Activated CD8-positive, alpha-beta memory T cell treated with anti-CD3 and anti-CD28 coated beads for 1 hour (primary cell): ENCODE results near the gene ARHGEF38.

ENCODE experiments used
- DNase-seq, 2 donors: peaks; one replicate each; pipeline ENCODE4 v3.0.0-alpha.2; 2020; ENCODE audit warnings: low read depth in 1 of 2; ENCODE audit errors: extremely low read depth in 1 of 2

Gene ARHGEF38

DNA sequence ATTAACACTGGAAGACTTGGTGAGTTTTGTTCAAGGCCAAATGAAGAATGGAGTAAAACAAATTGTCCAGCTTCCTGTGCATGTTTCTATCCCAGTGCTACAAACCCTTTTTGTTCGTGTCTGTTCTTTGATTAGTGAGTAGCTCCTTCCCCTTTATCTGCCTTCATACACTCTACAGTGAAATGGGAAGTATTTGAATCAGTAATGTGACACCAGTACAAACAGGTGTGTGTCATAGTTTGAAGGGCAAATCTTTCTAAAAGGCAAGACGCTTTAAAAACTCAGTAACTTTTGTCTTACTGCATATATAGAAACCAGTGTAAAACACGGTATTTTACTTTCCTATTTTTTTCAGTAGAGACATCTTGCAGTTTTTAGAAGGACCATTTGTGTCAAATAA, 5.9 kb downstream of the ARHGEF38 start:
- no peak for DNase-seq

DNA sequence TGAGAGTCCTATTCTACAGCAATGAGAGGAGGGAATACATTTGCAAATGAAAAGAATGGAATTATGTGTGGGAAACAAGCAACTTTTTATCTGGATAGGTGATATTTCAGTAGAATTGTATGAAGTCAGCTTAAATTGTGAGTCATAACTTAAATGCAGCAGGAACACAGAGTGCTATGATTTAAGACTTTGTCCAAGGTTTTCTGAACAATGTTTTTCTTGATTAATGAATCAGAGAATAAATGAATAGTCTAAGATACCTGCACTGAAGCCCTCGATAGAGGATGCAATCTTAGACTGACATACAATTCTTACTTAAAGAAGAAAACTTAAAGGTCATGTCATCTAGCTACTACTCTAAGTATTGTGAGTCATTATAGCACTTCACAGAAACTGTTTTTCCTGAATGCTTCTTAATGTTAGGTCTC, 8.0 kb downstream of the ARHGEF38 start:
- no peak for DNase-seq

DNA sequence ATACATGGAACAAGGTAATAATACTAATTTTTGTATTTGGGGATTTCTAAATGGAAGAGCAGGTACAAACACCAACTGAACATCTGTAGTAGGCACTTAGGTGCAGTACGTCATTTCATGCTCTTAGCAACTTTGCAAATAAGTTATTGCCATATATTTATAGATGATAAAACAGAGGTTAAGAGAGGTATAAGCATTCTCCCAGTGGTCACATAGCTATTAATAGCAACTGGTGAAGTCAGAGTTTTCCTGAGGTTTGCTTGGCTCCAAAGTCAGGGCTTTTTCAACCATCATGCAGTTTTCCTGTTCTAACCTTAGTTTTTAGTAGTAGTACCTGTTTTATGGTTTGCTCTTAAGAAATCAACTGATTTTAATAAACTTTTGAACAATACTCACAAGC, 10.9 kb downstream of the ARHGEF38 start:
- DNase-seq, result no peak

DNA sequence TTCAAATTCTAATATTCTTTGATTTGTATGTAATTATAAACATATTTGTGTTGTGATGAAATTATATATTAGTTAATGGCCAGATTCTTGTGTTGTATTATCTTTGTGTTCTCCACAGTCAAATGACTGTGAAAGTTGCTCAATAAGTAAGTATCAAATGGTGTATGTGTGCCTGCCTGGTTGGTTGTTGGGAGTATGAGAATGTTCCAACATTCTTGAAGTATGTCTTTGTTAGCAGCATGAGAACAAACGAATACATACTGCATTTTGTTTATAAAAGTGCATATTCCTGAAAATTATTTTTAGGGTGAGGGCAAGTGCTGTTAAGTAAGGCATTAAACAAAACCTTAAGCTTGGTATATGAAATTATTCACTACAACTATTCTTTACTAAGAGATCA, 16.2 kb downstream of the ARHGEF38 start:
- DNase-seq, result no peak

DNA sequence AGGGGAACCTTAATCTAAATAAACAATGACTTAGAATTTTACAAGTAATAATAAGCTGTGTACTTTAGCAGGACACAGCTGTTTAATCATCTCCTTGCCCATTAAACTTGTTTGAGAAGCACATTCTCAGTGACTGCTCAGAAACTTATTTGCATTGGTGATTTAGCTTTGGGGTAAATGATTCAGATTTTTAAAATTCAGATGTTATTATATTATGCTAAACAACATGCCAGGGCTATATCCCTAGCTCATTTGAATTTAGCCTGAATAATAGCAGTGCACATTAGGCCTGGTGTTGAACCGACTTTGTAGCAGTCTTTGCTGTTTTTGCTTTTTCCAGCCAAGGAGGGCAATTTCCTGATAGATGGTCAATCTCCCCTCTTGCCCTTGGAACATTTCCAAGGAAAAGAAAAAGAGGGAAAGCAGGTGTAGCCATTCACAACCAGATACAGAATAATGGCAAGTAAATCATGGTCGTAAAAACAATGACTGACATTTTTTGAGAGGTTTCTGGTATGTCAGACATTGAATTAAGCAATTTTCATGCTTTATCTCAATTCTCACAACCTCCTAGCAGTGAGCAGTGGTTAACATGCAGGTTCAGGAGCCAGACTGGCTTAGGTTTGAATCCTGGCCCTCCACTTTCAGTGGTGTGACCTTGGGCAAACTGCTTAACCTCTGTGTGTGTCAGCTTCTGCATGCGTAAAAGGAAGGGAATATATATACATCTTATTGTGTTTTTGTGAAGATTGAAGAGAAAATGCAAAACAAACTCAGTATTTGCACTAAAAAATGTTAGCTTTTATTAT, 16.8 kb downstream of the ARHGEF38 start:
- DNase-seq, result no peak

DNA sequence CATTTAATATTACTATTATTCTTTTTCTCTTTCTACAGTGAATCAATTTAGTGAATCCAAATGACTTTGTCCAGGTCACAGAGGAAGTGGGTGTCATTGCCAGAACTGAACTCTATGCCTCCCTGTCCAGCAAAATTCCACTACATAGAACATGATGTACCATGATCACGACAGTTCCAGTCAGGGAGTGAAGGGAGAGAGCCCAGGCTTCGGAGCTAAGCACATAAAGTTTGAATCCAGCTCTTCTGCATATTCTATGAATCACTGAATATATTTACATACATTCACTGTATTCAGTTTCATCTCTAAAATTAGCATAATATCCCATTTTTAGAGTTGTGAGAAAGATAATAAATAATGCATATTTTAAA, 17.4 kb downstream of the ARHGEF38 start:
- DNase-seq, result no peak

DNA sequence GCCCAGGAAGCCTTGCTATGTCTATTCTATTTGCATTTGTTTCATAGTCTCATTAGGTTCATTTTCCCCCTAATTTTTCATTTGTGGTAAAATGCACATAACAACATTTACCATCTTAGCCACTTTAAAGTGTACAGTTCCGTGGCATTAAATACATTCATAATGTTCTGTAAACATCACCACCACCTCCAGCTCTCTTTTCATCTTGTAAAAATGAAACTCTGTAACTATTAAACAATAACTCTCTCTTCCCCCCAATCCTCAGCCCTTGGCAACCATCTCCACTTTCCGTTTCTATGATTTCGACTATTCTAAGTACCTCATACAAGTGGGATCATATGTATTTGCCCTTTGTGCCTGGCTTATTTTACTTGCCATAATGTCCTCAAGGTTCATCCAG, 19.9 kb downstream of the ARHGEF38 start:
- DNase-seq, result no peak

DNA sequence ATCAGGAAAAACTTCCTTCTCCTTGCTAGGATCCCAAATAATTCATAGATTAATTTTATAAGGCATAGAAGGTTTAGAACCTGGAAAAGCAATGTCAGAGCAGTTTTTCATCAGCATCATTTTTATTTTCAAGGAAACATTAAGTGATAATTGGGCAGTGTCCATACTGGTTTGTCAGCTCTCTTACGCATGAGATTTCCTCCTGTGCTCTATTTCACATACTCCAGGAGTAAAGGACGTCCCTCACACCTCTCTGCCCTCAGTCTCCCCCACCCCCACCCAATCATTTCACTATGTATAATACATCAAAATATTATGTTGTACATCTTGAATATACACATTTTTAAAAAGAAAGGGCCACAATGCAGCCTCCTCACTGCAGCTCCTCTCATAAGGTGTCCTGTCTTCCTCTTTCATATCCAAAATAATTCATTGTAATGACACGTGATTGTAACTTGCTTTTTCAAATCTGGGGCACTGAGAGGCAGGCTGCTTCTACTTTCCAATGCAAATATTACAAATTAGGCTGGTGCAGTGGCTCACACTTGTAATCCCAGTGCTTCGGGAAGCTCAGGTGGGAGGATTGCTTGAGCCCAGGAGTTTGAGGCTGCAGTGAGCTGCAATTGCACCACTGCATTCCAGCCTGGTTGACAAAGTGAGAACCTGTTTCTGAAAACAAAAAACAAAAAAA, 34.4 kb downstream of the ARHGEF38 start:
- no peak for DNase-seq

DNA sequence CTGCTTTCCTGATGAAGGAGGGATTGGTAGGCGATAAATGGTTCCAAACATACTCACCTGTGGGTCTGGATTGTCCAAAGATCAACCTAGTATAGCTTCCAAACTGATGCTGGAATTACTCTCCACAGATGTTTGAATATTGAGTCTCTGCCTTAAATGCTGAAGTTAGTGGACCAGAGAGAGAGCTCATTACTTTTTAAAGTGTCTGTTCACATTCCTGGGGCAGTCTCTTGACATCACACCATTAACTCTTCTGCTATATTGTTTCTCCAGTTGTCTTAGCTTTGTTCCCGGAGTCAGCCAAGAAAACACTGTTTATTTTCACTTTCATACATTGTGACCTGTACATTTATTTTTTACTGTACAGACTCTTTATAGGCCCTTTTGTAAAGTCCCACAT, 35.4 kb downstream of the ARHGEF38 start:
- no peak for DNase-seq

DNA sequence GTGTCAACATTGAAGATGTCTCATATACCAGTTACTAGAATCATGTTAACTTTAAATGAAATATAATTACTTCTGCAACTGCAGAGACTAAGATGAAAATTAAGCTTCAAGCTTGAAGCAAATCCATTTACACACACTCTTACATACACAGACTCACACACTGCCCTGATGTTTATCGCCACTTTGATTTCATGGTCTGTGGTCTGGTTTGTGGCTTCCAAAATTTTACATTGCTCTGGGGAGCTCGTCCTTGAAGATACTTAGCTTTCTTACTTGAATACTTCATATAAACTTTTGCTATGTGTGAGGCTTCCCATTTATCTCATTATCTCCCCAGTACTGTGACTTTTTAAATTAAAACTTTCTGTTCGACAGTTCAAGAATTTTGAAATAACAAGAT, 35.8 kb downstream of the ARHGEF38 start:
- DNase-seq, result no peak

DNA sequence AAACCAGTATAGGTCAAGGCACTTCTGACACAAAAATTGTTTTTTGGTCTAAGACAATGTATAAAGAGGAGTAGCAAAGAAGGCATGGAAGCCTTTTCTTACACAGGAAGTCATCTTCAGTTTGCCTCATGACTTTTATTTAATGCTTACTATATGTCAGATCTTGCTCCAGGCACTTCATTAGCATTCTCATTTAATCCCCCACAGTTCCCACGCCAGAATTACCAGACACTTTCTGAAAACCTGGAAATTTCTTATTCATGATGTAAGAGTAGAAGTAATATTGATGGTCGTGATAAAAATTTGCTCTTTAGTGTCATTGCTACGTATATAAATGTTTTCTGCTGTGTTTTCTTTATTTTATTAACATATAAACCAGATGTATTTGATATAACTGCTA, 39.2 kb downstream of the ARHGEF38 start:
- DNase-seq, result no peak

DNA sequence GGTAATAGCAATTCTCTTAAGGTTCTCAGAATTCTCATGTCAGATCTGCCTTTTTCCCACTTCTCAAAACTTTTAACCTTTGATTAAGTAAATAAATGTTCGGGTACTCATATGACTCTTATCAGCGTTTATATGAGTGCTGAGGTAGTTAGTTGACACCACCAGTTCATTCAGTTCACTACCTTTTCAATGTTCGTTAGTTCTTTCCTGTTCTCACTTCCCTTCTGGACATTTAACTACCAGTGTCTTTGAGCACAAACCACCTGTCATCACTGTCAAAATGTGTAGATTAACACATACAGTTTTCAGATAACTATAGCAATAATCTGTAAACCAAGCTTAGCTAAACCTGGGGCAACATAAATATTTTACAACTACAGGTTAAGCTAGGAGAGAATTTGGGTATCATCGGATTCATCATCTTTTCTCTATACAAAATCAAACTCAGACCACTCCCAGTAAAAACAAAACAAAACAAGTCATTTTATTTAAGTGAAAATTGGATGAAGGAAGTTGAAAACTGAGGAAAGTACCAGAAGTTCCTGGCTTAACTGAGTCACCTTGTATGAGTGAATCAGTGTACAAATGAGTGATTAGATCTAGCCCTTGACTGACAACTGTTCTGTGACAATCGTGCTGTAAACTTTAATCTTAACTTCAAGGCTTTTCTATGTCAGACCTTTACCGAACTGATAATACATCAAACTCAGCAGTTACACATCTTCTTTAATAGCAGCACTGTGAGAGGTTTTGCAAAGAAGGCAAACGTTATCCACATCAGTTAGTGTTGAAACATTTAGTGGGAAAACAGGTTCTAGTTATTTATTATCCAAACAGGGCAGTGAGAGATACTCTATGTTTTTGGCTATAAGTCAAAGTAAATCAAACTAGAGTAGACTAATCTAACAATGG, 41.9 kb downstream of the ARHGEF38 start:
- DNase-seq, result no peak

DNA sequence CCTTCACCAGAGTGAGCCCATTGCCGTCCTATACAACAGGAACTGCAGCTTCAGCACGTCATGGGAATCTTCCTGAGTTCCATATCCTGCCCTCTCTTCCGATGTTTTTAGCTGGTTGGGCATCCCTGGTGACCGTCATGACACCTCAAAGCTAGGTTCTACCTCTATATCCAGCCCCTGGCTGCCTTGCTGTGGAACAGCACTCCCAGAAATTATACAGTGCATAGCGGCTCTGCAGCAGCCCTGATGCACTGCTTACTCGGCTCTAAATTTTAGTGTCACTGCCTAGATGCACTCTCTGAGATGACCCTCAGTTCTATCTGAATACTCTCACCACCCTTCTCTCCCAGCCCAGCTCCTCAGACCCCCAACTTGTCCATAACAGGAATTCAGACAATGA, 44.3 kb downstream of the ARHGEF38 start:
- no peak for DNase-seq

DNA sequence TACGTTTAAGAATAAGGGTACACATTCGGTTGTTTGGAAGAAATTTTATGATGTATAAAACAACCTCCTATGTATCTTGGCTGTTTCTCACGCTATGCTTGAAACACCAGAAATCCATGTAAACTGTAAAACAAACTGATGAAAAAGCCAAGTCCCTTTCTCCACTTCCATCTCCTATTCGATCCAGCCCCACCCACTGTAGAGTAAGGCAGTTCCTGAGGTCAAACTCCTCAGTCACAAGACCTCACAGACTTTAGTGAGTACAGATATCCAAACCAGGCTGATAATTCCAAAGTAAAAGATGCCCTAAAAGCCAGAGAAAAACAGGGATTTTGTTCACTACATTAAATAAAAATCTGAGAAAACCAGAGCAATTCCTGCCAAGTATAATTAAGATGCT, 45.6 kb downstream of the ARHGEF38 start:
- no peak for DNase-seq

DNA sequence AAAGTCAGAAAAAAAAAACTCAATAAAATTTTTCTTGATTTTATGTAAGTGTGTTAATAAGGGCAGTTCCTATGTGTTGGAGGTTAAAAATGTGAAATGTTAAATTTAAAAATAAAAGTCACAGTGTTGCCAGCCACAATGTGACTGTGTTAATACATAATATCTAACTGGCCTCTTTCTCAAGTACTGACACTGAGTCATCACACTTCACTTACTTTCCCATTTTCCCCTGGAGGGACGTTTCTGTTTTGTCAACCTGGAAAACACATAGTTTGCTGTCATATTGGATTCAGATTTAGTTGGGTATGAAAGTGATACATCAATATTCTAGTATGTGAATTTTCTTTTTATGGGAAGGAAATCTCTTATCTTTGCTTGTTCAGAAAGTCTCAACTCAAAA, 46.4 kb downstream of the ARHGEF38 start:
- no peak for DNase-seq

DNA sequence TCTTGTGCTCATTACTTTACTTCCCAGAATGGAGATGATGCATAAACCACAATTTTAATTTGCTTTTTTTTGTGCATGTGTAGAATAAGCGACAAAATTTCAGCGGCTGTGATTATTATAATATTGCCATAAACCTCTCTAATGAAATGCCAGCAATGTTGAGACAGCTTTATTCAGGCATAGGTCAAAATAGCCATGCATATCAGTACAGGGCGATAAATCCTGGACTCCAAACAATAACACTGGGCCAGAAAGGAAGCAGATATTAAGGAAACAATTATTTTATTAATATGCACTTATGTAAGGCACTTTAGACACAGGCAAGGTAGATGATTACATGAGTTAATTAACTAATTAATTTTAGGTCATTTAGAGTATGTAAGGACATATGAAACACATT, 47.1 kb downstream of the ARHGEF38 start:
- no peak for DNase-seq

DNA sequence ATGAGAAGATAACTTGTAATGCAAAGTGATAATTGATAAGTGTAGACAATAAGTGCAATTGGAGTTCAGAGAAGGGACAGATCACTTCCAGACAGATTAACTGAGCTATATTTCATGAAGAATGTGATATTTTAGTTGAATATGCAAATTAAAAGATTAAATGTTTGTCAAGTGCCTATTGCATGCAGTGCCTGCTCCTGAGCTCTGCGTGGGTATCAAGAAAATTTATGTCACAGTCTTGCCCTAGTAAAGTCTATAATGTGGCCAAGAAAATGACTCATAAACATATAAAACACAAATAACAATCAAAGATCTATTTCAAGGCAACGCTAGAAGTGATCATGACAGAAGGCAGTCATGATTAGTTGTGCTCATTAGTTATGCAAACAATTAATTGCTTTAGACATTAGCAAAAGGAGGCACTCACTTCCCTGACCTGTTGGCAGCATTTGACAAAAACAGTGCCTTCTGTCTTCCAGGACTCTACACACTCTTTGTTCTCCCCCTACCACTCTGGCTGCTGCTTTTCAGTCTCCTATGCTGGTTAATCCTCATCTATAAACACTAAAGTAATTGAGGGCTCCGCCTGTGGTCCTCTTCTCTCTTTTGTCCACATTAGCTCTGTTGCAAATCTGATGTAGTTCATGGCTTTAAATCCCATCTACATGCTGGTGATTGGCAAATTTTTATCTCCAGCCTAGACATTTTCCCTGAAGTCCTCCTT, 47.7 kb downstream of the ARHGEF38 start:
- no peak for DNase-seq

DNA sequence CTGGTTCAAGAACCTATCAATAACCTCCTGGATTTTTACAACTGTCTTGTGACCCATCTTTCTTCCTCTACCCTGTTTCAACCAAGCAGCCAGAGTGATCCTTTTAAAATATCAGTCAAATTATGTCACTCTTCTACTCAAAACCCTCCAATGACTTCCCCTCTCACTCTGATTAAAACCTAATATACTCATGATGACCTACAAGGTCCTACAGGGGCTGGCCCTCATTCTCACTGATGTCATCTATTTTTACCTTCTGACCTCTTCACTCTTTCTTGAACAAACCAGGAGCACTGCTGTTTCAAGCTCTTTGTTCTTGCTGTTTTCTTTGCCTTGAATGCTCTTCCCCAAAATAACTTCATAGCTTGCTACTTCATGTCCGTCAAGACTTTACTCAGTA, 48.5 kb downstream of the ARHGEF38 start:
- no peak for DNase-seq

DNA sequence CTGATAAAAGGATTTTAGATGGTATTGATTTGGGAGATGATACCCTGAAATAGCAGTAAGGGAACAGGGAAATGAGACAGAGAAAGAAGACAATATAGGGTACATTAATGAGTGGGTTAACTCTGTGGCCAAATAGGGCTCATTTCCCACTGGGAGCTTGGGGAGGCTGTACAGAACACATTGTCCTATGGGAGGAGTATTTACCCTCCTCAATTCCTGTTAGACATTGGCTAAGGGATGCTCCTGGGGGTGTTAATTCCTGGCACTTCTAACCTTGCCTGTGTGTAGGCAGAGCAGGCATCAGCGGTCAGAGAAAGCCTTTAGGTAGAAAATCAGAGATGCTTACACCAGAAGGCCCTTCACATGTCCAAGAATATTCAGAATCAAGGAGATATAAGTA, 49.0 kb downstream of the ARHGEF38 start:
- no peak for DNase-seq

DNA sequence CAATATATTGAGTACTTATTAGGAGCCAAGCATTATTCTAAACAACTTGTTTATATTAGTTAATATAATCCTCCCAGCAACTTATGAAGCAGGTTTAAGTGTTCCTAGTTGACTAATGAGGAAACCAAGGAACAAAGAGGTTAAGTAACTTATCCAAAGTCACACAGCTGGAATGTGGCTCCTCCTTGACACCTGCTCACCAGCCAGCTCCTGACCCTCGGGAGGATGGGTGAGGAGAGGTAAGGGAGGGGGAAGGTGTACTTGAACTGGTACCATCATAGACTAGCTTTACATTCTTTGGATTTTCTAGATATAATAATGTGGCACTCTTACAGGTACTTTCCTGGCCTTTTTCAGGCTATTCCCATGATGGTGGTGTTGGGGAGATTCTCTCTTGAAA, 50.7 kb downstream of the ARHGEF38 start:
- no peak for DNase-seq

DNA sequence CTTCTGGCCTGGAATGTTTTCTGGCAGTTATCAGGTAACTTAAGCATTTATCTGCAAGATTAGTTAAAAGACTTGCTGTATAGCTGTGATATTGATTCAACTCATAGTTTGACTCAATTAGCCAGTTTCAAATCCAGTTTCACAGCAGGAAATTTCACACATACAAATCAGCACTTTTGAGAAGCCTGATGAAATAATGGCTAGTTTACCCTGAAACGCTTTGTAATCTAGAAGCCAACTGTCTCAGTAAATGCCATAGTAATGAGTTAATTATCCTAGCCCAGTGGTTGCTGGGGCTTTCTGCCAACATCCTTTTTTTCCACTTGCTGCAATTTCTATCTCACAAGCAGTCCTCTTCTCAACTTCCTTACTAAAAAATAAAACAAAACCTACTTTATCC, 53.1 kb downstream of the ARHGEF38 start:
- DNase-seq, result no peak
